Measurements from ENCODE around the gene SLC43A1.
A peak's percentile ranks its signal among the peaks of the same experiment; 100 is the strongest.

SLC43A1 gene

GRCh38 chr11:57527056-57527631 is 11.6 kb upstream of the SLC43A1 start:
- DNase-seq = peak; percentile 57

- no peak for DNase-seq
These were observed 7.9 kb upstream of the SLC43A1 start for GRCh38 chr11:57523419-57523818.

- DNase-seq = no peak
These were observed 5.6 kb upstream of the SLC43A1 start for GRCh38 chr11:57521116-57521515.

- DNase-seq = no peak
These were observed 550 bp upstream of the SLC43A1 start for GRCh38 chr11:57516061-57516443.

GRCh38 chr11:57514538-57515331 is 767 bp downstream of the SLC43A1 start:
- DNase-seq = peak; percentile 16

GRCh38 chr11:57513911-57514537 is 1.5 kb downstream of the SLC43A1 start:
- peak; percentile 22 for DNase-seq

GRCh38 chr11:57513452-57513795 is 2.1 kb downstream of the SLC43A1 start:
- DNase-seq = no peak

GRCh38 chr11:57512646-57513451 is 2.7 kb downstream of the SLC43A1 start:
- DNase-seq = no peak

- no peak for DNase-seq
These were observed 3.6 kb downstream of the SLC43A1 start for GRCh38 chr11:57511741-57512430.

GRCh38 chr11:57508341-57509170 is 6.9 kb downstream of the SLC43A1 start:
- DNase-seq = no peak

GRCh38 chr11:57506522-57506921 is 9.0 kb downstream of the SLC43A1 start:
- no peak for DNase-seq

GRCh38 chr11:57504511-57504910 is 11.0 kb downstream of the SLC43A1 start:
- no peak for DNase-seq

GRCh38 chr11:57502870-57503269 is 12.6 kb downstream of the SLC43A1 start:
- no peak for DNase-seq

GRCh38 chr11:57502376-57502775 is 13.1 kb downstream of the SLC43A1 start:
- no peak for DNase-seq

- DNase-seq = no peak
These were observed 13.5 kb downstream of the SLC43A1 start for GRCh38 chr11:57501953-57502352.

- DNase-seq = no peak
These were observed 14.6 kb downstream of the SLC43A1 start for GRCh38 chr11:57500926-57501325.

GRCh38 chr11:57500515-57500914 is 15.0 kb downstream of the SLC43A1 start:
- DNase-seq = no peak

- DNase-seq = no peak
These were observed 15.5 kb downstream of the SLC43A1 start for GRCh38 chr11:57499983-57500461.

- peak; percentile 91 for DNase-seq
These were observed 16.0 kb downstream of the SLC43A1 start for GRCh38 chr11:57499413-57499982.

GRCh38 chr11:57498540-57498939 is 17.0 kb downstream of the SLC43A1 start:
- no peak for DNase-seq

Data from NCI-H1105 treated with DMSO at 0.1 percent for 48 hours (cell line).